K562 (cell line): Measurements from ENCODE around the gene SBDS. TPM values are rescaled to one million over a fixed set of nuclear protein-coding genes. Genes with fewer than 3 reads are reported as not detected.

Source experiments
- E2F3 ChIP-seq: fragments of 250-450 bp; sonication (Bioruptor Pico); IDR thresholded peaks from 2 replicates; pipeline ENCODE4 v1.4.0; 2020; ENCODE audit warnings: mild to moderate bottlenecking
- HDAC8 ChIP-seq: fragments of 450-650 bp; IDR thresholded peaks from 2 replicates; pipeline ENCODE4 v1.6.1; 2016; ENCODE audit warnings: mild to moderate bottlenecking, missing genetic modification characterization, moderate library complexity, missing compliant biosample characterization
- KDM1A ChIP-seq, 2 experiments: fragments of 450-650 bp; IDR thresholded peaks; 2 replicates each; pipeline ENCODE4 v1.6.1; 2016; ENCODE audit warnings: mild to moderate bottlenecking in 2 of 2
- LEF1 ChIP-seq: fragments of 450-650 bp; IDR thresholded peaks from 2 replicates; pipeline ENCODE4 v1.6.1; 2016; ENCODE audit warnings: mild to moderate bottlenecking
- MBD1 ChIP-seq: fragments of 250-450 bp; sonication (Bioruptor Pico); IDR thresholded peaks from 2 replicates; pipeline ENCODE4 v1.8.0; 2022; ENCODE audit warnings: inconsistent platforms
- RCOR1 ChIP-seq, 2 experiments: IDR thresholded peaks; 2 replicates each; pipeline ENCODE4 v1.6.1; 2012; ENCODE audit warnings: low read depth in 2 of 2, low read length in 2 of 2, borderline replicate concordance in 1 of 2, improper control_type of control experiment in 1 of 2
- SMARCB1 ChIP-seq: IDR thresholded peaks from 2 replicates; pipeline ENCODE4 v1.6.1; 2011; ENCODE audit warnings: improper control_type of control experiment, low read depth; ENCODE audit not compliant: insufficient read length
- SNIP1 ChIP-seq: fragments of 450-650 bp; IDR thresholded peaks from 2 replicates; pipeline ENCODE4 v1.7.1; 2017; ENCODE audit warnings: low read depth, mild to moderate bottlenecking
- SP1 ChIP-seq: sonication (generic); formaldehyde crosslinking; IDR thresholded peaks from 2 replicates; pipeline ENCODE4 v1.8.1; 2022; ENCODE audit warnings: mild to moderate bottlenecking, missing genetic modification reagents
- SREBF2 ChIP-seq: sonication (generic); formaldehyde crosslinking; IDR thresholded peaks from 2 replicates; pipeline ENCODE4 v1.4.0; 2020; ENCODE audit warnings: mild to moderate bottlenecking, missing genetic modification reagents
- TBP ChIP-seq: optimal IDR thresholded peaks from 2 replicates; pipeline ENCODE3; 2011; ENCODE audit warnings: low read depth, low read length, improper control_type of control experiment
- TFE3 ChIP-seq: fragments of 450-650 bp; formaldehyde crosslinking; IDR thresholded peaks from 2 replicates; pipeline ENCODE4 v1.4.0; 2020; ENCODE audit warnings: mild to moderate bottlenecking, mixed read lengths
- ZC3H11A ChIP-seq: IDR thresholded peaks from 2 replicates; pipeline ENCODE4 v1.6.1; 2012; ENCODE audit warnings: low read depth, low read length, improper control_type of control experiment
- ZNF644 ChIP-seq: fragments of 200-800 bp; sonication (Bioruptor generic); IDR thresholded peaks from 2 replicates; pipeline ENCODE4 v1.6.1; 2016; ENCODE audit warnings: low read depth, missing genetic modification characterization, missing compliant biosample characterization
- polyA plus RNA-seq, 8 experiments: library from polyadenylated mRNA; depleted of rRNA in 4 of 8; stranded (reverse) in 5 of 8; unstranded in 3 of 8; fragments of >200 nt; fragmentation: Nextera tagmentation in 2 of 8; fragmentation: Illumina TruSeq in 1 of 8; extraction: Ambion mirVana in 2 of 8; extraction: Trizol in 1 of 8; gene quantifications; 2 replicates each; pipeline versions ENCODE4 v1.2.1 to v1.2.3, GENCODE V29; 2011 to 2014; ENCODE audit warnings: inconsistent platforms in 1 of 8, missing spikeins in 1 of 8
- total RNA-seq, 7 experiments: library from RNA; depleted of rRNA in 6 of 7; stranded (reverse); fragments of >200 nt in 6 of 7; fragmentation: Illumina TruSeq in 2 of 7; extraction: Trizol in 2 of 7; gene quantifications; 2 replicates each; pipeline versions ENCODE4 v1.2.1 to v1.2.3, GENCODE V29; 2011 to 2021; ENCODE audit warnings: low replicate concordance in 1 of 7
- TF ChIP-seq, protein P1 (sequence below): fragments of 450-650 bp; IDR thresholded peaks from 2 replicates; pipeline ENCODE4 v1.6.1; 2016; ENCODE audit warnings: low read depth

SBDS gene
- total and polyA plus RNA-seq, 9 of the 15 experiments (the other 6 are each of a cell fraction or from before 2014, with no cell fraction given) = 105 to 174 (median 117) TPM

DNA sequence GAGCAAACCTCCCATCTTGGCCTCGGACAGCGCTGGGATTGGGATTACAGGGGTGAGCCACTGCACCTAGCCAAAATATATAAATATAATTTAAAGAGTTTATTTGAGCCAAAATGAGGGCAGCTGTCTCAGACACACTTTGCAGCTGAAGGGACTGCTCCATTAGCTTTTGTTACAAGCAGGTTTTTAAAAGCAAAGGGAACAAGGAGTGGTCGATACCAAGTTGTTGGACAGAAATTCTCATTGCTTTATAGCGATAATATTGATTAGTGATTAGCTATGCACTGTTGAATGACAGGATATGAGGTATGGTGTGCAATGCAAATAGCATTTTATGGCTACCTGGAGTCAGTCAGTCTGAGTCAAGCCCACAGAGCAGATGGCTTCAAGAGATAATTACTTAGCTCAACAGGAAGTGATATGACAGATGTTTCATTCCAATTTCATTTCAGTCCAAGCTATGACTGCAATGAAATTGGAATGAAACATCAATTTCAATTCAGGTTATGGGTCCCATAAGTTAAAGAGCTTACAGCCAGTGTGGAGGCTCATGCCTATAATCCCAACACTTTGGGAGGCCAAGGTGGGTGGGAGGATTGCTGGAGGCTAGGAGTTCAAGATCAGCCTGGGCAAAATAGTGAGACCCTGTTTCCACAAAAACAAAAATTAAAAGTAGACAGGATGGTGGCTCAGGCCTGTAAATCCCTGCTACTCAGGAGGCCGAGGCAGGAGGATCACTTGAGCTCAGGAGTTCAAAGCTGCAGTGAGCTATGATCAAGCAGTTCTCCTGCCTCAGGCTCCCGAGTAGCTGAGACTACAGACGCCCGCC is 24.4 kb upstream of the SBDS start (continued):
- TF ChIP-seq, protein P1, sequence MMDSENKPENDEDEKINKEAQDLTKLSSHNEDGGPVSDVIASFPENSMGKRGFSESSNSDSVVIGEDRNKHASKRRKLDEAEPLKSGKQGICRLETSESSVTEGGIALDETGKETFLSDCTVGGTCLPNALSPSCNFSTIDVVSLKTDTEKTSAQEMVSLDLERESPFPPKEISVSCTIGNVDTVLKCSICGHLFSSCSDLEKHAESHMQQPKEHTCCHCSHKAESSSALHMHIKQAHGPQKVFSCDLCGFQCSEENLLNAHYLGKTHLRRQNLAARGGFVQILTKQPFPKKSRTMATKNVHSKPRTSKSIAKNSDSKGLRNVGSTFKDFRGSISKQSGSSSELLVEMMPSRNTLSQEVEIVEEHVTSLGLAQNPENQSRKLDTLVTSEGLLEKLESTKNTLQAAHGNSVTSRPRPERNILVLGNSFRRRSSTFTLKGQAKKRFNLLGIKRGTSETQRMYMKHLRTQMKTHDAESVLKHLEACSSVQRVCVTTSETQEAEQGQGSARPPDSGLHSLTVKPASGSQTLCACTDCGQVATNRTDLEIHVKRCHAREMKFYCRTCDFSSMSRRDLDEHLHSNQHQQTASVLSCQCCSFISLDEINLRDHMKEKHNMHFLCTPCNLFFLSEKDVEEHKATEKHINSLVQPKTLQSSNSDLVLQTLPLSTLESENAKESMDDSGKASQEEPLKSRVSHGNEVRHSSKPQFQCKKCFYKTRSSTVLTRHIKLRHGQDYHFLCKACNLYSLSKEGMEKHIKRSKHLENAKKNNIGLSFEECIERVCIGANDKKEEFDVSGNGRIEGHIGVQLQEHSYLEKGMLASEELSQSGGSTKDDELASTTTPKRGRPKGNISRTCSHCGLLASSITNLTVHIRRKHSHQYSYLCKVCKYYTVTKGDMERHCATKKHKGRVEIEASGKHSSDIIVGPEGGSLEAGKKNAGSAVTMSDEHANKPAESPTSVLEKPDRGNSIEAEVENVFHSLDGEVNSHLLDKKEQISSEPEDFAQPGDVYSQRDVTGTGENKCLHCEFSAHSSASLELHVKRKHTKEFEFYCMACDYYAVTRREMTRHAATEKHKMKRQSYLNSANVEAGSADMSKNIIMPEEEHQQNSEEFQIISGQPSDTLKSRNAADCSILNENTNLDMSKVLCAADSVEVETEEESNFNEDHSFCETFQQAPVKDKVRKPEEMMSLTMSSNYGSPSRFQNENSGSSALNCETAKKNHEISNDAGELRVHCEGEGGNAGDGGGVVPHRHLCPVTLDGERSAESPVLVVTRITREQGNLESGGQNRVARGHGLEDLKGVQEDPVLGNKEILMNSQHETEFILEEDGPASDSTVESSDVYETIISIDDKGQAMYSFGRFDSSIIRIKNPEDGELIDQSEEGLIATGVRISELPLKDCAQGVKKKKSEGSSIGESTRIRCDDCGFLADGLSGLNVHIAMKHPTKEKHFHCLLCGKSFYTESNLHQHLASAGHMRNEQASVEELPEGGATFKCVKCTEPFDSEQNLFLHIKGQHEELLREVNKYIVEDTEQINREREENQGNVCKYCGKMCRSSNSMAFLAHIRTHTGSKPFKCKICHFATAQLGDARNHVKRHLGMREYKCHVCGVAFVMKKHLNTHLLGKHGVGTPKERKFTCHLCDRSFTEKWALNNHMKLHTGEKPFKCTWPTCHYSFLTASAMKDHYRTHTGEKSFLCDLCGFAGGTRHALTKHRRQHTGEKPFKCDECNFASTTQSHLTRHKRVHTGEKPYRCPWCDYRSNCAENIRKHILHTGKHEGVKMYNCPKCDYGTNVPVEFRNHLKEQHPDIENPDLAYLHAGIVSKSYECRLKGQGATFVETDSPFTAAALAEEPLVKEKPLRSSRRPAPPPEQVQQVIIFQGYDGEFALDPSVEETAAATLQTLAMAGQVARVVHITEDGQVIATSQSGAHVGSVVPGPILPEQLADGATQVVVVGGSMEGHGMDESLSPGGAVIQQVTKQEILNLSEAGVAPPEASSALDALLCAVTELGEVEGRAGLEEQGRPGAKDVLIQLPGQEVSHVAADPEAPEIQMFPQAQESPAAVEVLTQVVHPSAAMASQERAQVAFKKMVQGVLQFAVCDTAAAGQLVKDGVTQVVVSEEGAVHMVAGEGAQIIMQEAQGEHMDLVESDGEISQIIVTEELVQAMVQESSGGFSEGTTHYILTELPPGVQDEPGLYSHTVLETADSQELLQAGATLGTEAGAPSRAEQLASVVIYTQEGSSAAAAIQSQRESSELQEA = no peak
- TF ChIP-seq E2F3 (CRISPR knock-in tag) (no peak), TBP (no peak), SREBF2 (CRISPR knock-in tag) (no peak), SNIP1 (no peak), MBD1 (CRISPR knock-in tag) (peak; percentile 24; the same call in 1 of the 2 replicates), HDAC8 (no peak; the same call in 1 of the 2 replicates), ZC3H11A (no peak), SP1 (CRISPR knock-in tag) (no peak), ZNF644 (tag) (peak; percentile 50; the same call in 1 of the 2 replicates), SMARCB1 (no peak), LEF1 (peak; percentile 91), RCOR1 (IDR thresholded peaks at IDR 0.05; ENCODE audit: borderline replicate concordance in 1 of 2, low read depth in 2 of 2, low read length in 2 of 2) (peak in 1 of 2 experiments; percentile 46; a peak in 1 of 4 replicates), TFE3 (CRISPR knock-in tag) (no peak), KDM1A (IDR thresholded peaks at IDR 0.05) (no peak)
